Pulmonary artery endothelial cell (primary cell): ENCODE measurements around the gene ALDH16A1. TPM values are rescaled to one million over a fixed set of nuclear protein-coding genes. Genes with fewer than 3 reads are reported as not detected.
"Not testable (repeated sequence)": the region's sequence is repeated elsewhere in the genome, so short reads cannot be mapped to it uniquely, and the experiment has no call there.

ENCODE experiments used
- DNase-seq: peaks from one replicate; pipeline ENCODE4 v3.0.0-alpha.2; 2011; ENCODE audit warnings: low read depth, low spot score
- total RNA-seq: library from RNA; depleted of rRNA; stranded (reverse); fragments of >200 nt; gene quantifications from 2 replicates; pipeline ENCODE4 v1.2.3, GENCODE V29; 2014

ALDH16A1 gene
- total RNA-seq, 1 donor from 2014 or later, result 54.9 TPM

DNA sequence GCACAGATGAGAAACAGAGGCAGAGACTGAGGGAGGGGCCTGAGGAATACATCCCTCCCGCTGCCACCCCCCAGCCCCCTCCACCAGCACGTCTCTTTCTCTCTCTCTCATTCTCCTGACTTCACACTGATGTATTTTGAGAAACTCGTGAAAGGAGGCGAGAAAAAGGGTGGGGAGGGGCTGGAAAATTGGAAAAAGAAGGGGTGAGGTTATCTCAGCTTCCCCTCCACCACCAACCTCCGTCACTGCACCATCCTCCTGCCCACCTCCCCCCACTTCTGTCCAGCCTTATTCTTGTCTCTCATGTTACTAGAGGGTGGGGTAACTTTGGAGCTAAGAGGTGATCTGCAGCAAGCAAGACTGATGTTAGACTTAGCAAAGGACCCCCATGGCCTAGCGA, 13.2 kb upstream of the ALDH16A1 start:
- DNase-seq, result no peak

GRCh38 chr19:49440439-49441209, 12.4 kb upstream of the ALDH16A1 start:
- DNase-seq, result no peak

DNA sequence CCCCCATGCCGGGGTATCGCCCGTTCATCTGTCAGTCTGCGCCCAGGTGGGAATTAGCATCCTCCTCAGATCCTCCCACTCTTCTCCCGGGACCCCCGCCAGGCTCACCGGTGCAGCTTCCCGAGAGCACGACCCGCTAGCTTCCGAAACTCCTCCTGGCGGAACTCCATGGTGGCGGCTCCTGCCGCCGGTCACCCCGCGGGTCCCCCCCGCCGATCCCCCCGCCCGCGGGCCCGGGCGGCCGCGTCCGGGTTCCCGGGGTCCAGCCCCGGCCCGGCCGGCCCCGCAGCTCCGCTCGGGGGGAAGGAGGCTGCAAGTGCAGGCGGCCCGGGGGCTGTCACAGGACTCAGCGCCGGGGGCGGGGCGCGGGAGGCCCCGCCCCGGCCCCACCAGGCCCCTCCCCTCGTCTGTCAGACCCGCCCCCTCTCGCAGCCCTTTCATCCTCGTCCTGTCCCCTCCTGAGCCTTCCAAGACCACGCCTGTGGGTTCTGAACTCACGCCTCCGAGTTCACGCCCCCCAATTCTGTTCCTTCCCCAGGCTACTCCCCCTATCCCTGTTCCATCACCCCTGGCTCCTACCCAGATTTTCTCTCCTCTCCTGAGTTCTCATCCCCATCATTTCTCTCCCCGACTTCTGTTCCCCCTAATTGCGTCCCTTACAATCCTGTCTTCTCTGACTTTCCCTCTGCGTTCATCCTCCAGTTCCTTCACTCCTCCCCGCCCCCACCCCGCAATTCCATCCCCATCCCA, 11.6 kb upstream of the ALDH16A1 start, which contains the start of gene SLC17A7:
Gene SLC17A7, minus strand, starts transcription at position 318 of the 750 bp plus-strand sequence. Its CDS starts 148 bp downstream, at position 170.
- no peak for DNase-seq

- no peak for DNase-seq
These were observed 11.1 kb upstream of the ALDH16A1 start for GRCh38 chr19:49441960-49442350.

DNA sequence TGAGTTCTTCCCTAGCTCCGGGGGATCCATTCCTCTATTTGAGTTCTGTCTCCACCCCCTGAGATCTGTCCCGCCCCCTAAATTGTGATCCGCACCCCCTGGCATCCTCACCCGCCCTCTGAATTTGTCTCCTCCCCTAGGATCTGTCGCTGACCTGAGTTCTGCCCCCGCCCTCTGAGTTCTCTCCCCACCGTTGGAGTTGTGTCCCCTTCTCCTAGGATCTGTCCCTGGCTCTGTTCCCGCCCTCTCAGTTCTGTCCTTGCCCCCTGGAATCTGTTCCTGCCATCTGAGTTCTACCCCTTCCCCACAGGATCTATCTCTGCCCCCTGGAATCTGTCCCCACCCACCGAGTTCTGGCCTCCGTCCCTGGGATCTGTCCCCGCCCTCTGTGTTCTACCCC, 10.7 kb upstream of the ALDH16A1 start:
- DNase-seq, result no peak

DNA sequence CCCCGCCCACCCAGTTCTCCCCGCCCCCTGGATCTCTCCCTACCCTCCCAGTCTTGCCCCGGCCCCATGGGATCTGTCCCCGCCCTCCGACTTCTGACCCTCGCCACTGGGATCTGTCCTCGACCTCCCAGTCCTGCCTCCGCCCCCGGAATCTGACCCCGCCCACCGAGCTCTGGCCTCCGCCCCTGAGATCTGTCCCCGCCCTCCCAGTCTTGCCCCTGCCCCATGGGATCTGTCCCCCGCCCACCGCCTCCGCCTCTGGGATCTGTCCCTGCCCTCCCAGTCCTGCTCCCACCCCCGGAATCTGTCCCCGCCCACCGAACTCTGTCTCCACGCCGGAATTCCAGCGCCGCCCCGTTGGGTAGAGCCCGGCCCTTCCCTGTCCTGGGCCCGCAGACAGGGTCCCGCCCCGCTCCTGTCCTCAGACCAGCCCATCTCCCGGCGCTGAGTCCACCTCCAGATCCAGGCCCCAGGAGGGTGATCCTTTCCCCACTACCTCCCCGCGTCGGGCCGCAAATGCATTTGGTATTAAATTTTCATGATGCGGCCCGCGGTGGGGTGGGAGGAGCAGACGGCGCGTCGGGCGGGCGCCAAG, 10.2 kb upstream of the ALDH16A1 start:
- DNase-seq, result peak; percentile 53

- peak; percentile 79 for DNase-seq
These were observed 9.5 kb upstream of the ALDH16A1 start for GRCh38 chr19:49443366-49444099.

- not testable (repeated sequence) for DNase-seq
These were observed 8.8 kb upstream of the ALDH16A1 start for GRCh38 chr19:49444100-49444700.

DNA sequence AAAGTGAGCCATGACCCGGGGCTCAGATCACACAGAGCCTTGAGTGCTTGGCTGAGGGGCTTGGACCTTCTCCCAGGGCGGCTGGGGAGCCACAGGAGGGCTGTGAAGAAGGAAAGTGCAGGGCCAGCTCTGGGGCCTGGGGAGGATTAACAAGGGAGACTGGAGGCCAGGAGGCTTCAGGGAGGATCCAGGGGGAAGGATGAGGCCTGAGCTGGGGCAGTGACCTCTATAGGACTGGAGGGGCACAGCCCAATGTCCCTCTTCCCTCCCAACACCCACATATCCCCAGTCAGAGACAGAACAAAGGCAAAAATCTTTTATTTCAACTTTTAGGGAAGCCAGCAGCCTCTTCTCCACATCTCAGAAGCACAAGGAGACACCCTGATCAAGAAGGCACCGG, 7.0 kb upstream of the ALDH16A1 start:
- no peak for DNase-seq

- DNase-seq, result no peak
These were observed 5.3 kb upstream of the ALDH16A1 start for GRCh38 chr19:49447485-49448431.

DNA sequence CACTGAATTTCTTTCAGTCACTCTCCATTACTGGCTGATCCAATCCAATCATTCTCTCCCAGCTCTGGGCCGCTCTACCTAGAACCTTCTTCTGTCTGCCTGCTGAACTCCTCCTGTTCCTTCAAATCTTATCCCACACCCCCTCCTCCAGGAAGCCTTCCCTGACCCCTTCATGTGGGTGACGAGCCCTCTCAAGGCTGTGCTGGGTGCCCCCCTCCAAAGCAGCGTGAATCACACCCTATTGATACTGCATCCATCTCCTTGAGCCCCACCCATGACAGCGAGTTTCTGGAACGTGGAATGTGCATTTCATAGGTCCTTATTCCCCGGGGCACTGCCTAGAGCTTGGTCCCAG, 4.6 kb upstream of the ALDH16A1 start:
- no peak for DNase-seq

GRCh38 chr19:49450405-49450804, 2.6 kb upstream of the ALDH16A1 start:
- DNase-seq, result no peak

DNA sequence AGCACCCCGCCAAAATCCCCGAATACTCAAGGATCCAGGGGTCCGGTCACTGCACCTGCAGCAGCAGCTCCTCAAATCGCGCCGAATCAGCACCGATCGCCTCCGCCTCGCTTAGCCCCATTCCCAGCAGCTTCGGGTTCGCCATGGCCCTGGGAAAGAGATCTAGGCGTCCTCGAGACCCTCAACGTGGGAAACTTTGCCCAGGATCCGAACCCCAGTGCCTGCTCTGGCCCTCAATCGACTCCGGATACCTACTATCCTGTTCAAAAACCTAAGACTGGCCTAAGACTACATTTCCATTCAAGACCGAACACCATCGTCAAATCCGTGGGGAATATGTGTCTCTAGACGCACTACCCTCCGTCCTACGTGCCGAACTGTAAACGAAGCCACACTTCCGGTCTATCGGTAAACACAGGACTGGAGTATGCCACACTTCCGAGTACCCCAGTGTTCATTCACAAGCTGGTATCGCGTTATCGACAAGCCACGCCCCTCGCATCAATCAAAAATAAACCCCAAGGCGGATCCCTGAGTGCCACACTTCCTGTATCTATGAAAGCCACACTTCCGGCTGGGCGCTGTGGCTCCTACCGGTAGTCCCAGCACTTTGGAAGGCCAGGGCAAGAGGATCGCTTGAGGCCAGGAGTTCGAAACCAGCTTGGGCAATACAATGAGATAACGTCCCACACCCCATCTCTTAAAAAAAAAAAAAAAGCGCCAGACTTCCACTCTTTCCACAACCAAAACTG, 1.4 kb upstream of the ALDH16A1 start, which contains the start of gene PIH1D1:
Gene PIH1D1, minus strand, starts transcription at position 385 of the 752 bp plus-strand sequence. Its CDS starts 240 bp downstream, at position 145.
- peak; percentile 98 for DNase-seq

- DNase-seq, result no peak
These were observed 774 bp downstream of the ALDH16A1 start for GRCh38 chr19:49453757-49454240.

DNA sequence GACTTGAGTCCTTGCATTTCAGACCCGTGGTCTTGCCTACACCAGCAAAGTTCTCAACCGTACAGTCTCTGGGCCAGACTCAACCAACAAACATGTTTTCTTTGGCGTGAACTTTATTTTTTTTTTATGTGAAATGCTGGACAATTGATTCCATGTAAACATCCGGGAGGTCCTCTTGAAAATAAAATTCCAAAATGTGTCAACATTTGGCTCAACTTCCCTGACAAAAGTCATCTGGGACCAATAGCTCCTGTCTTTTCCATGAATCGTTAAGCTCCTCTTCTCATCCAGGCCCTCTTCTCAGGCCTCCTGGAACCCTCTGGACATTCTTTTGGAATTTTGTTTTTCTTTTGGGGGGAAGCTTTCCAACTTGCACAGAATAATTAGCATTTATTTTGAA, 2.7 kb downstream of the ALDH16A1 start:
- no peak for DNase-seq

DNA sequence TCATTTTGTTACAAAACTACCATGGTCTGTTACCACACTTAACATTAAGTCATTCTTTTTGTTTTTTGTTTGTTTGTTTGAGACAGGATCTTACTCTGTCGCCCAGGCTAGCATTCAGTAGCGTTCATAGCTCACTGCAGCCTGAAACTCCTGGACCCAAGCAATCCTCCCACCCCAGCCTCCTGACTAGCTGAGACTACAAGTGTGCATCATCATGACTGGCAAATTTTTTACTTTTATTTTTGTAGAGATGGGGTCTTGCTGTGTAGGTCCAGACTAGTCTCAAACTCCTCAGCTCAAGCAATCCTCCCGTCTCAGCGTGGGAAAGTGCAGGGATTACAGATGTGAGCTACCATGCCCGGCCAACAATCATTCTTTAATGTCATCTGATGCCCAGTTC, 3.3 kb downstream of the ALDH16A1 start:
- DNase-seq, result no peak

- DNase-seq, result no peak
These were observed 5.5 kb downstream of the ALDH16A1 start for GRCh38 chr19:49458567-49458903.

- no peak for DNase-seq
These were observed 6.4 kb downstream of the ALDH16A1 start for GRCh38 chr19:49459388-49459787.

DNA sequence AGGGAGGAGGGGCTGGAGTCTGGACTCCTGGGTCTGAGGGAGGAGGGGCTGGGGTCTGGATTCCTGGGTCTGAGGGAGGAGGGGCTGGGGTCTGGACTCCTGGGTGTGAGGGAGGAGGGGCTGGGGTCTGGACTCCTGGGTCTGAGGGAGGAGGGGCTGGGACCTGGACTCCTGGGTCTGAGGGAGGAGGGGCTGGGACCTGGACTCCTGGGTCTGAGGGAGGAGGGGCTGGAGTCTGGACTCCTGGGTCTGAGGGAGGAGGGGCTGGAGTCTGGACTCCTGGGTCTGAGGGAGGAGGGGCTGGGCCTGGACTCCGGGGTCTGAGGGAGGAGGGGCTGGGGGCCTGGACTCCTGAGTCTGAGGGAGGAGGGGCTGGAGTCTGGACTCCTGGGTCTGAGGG, 8.1 kb downstream of the ALDH16A1 start:
- DNase-seq, result not testable (repeated sequence)
